Epithelial cell of prostate (primary cell): ENCODE data around the gene SIX2.

Source experiments
- DNase-seq: peaks from one replicate; pipeline ENCODE4 v3.0.0-alpha.2; 2011; ENCODE audit warnings: low read depth, low spot score
- H3K27ac ChIP-seq: fragments of 450-650 bp; 2 replicates; pipeline ENCODE4 v1.5.1; 2017; ENCODE audit warnings: mild to moderate bottlenecking

SIX2 gene

DNA sequence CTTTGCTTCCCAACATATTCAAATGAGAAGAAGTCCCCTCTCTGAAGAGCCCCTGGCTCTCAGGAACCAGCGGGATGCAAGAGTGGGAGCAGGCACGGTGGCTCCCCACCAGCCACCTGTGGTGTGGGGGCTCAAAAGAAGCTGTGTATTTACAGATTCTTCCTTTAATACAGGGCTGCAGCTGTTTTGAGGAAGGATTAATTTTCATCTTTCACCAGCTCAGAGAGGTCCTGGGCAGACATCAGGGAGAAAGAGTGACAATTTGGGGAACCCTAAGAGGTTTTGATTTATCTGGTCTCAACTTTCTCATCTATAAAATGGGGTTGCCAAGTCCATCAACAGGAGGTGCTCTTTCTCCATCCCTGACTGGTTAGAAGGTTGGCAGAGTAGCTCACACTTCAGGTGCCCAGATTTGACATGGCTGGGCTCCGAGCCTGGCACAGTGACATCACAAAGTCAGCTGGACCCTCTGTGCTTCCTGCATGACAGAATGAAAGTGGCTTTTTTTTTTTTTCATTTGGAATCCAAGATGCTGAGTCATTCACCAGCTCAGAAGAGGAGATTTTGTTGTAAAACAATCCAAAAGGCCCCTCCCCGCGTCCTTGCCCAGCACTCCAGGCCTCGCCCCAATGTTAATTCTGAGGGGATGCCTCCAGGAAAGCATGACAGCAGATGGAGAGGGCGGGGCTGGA, 15.5 kb upstream of the SIX2 start:
- peak; percentile 65 for DNase-seq
- H3K27ac ChIP-seq: no peak overlapping the region

DNA sequence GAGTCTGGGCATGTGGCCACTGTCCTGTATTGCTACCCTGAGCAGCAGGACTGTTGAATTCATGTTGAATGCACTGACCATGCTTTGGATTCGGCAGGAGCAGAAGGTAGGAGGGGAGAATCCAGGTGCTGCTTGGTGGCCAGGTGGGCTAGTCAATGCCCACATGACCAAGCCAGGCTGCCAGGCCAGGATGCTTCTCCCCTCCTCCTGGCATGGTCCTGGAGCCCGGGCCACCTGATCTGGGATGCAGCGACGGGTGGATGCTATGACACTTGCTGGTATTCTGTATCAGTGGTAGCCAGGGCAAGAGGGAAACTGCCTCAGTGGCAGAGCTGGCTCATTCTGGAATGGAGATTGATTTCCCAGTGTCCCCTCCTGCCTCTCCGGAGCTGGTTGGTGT, 14.8 kb upstream of the SIX2 start:
- no peak for DNase-seq

DNA sequence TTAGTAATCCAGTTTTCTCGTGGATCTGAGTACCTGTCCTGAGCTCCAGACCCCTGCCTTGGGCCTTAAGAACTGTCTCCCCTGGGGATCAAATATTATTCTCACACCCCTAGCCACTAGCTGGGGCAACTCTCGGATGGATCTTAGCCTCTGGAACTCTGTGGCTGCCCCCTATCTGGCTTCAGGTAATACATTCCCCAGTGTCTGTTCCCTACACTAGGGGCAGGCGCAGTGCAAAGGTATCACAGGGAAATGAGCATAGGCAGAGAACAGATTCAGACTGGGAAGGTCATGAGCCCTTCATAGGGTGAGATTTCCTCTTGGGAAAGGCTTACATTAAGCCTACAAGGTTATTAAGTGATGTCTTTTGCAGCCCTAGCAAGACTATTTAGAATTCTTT, 11.2 kb upstream of the SIX2 start:
- DNase-seq: no peak

More for the DNA sequence above, 14.8 kb upstream of the SIX2 start:
- no peak overlapping the region for H3K27ac ChIP-seq

DNA sequence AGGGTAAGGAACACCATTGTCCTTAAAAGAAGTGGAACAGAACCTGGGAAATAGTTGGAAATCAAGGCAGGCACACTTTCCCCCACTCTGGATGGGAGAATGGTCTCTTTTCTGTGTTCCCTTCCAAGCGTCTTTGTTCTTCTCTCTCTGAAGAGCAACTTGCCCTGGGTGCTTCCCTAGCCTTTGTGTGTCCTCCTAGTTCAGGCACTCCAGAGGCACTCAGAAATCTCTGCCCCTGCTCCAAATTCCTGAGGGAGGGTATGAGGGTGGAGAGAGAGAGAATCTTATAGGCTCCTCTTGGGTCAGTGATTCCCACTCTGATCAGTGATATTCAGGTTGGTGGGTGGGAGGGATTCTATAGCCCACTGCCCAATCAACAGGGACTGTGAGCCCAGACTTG, 8.8 kb upstream of the SIX2 start:
- no peak for DNase-seq
- H3K27ac ChIP-seq: no peak overlapping the region

More for the DNA sequence above, 11.2 kb upstream of the SIX2 start:
- no peak overlapping the region for H3K27ac ChIP-seq

DNA sequence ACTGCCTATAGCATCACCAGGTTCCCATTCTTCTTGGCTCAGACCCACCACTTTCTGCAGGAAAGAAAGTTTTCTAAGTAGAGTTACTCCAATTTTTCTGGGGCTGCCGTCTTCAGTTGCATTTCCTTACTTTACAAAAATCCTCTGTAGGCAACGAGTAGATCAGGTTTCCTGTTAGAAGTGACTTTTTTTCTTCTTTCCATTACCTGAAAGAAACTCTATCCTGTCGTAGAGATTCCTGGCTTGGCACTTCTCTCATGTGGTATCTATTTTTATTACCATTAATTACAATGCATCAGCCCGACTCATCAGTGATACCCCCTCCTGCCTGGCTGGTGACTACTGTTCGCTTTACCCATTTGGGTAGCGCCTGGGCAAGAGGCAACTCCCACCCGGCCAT, 5.6 kb upstream of the SIX2 start:
- no peak overlapping the region for H3K27ac ChIP-seq
- DNase-seq: no peak

DNA sequence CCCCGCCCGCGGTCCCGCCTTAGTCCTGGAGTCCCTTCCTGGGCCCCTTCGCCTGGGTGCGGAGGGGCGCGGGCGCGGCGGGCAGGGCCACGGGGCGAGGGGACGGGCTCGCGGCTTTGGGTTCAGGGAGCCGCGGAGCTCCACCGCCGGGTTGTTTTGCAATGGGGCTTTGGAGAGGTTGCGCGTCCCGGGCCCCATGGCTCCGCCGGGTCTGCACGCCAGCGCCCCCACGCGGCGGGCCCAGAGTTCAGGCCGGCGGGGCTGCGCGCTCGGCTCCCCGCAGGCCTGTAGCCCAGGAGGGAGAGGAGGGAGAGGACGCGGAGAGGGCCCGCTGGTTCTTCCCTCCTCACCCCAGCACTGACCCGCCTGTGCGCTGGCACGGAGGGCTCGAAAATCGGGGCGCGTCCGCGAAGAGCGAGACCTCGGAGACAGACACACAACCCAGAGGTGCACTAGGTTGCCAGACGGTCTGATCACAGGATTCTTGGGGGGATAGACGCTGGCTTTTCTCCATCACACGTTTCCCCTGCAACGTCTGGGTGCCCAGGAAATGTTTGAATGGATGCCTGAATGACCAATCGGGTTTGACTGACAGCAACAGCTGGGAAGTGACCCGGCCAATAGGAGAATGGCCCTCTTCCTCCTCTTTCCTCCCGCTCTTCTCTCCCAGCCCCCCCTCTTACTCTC, 4.9 kb upstream of the SIX2 start:
- H3K27ac ChIP-seq: no peak overlapping the region
- no peak for DNase-seq

DNA sequence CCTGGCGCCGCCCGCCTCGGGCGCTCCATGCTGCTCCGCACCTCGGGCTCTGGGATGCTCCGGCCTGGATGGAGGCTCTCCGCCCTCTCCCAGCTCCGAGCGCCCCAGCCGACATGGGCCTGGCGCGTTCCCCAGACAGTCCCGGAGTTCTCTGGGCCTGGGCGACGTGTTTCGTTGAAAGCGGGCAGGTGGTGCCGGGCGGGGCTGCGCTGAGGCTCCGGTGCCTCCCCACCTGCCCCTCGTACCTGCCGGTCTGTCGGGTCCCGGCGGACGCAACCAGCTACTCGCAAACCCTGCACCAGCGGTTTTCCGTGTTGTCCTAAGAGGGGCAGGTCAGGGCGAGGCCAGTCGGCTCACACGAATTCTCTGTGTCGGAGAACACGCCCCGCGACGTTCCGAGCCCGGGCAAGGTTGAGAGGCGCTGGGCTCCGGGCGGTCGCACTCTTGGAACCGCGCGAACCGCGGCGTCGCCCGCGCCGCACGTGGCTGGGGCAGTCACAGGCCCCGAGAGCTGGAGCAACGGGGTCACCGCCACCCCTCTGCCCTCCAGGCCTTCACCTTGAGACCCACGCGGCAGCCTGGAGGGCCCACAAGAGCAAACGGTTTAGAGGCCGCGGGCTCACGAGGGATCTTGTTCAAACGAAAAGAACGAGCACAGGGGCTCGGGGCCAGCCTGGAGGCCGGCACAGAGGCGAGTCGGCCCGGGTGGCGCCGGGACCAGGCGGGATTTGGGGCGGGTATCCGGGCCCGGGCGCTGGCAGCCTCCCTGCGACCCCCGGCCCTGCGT, 4.2 kb upstream of the SIX2 start:
- no peak overlapping the region for H3K27ac ChIP-seq
- DNase-seq: no peak

DNA sequence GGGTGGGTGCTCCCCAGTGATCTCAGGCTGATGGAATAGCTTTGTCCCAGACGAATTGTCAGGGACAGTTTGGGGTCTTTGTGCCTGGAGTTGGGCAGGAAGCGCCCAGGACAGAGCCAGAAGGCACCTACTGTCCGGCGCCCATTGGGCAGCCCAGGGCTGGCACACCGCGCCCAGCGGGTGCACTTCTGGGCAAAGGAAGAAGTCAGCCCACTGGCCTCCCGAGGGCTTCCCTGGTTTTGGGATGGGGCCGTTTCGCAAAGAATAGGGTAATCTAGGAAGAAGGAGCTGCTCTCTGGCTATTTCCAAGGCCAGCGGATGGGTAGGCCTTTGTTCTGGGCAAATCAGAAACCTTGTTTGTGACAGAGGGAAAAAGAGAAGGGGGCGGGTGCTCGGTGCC, 3.5 kb upstream of the SIX2 start:
- DNase-seq: no peak
- H3K27ac ChIP-seq: no peak overlapping the region

DNA sequence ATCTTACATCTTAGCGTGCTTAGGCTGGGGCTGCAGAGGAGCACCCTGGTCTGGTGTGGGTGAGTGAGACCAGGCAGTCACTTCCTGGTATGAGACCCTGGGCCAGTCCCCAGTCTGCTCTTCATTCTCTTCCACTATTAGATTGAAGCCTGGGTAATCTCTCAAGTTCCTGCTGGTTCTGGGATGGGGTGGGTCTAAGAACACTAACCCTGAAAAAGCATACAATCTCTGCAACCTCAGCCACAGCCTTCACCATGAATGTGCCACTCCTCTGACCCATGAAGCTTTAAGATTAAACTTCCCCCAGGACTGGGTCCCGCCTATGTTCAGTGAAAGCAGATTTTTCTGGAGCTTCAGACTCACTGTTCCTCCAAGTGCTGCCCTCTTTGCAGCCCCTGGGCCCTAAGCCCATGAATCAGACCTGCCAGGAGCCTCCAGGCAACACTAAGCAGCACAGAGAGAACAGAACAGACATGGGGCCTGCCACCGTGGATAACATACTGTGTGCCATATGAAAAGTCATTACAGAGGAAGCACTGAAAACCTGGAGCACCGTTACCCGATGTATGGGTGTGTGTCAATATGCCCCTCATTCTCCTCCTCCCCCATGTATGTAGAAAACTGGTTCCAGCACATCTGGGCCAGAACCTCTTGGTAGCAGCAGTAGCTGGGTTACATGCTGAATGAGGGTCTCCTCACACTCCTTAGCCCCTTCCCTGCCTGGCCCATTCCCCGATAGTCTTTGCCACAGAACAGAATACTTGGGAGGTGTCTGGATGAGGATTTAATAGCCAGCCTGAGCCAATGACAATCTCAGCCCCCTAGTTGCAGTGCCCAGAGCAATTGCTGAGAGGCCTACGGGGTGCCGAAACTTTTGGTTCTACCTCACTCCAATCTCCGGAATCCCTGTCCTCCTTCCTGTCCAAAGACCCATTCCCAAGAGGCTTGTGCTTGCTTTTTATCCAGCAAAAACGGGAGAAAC, 2.7 kb upstream of the SIX2 start:
- no peak for DNase-seq

DNA sequence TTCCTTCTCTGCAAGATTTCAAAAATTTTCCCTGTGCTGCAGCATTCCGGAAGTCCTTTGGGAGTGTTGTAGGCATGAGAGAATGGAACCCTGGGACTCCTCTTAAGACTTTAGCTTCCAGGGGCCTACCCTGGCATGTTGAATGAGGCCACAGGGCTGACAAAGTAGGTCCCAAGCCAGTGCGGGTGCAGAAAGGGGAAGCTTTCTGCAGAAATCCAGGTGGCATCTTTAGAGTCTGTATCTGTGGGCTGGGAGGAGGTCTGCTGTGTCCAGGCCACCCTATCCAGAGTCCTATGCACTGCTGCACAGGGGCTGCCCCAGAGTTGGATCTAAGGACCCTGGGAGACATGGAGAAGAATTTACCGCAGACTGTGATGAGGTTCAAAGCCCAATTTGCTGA, 1.9 kb upstream of the SIX2 start:
- DNase-seq: no peak
- no peak overlapping the region for H3K27ac ChIP-seq

More for the DNA sequence above, 2.7 kb upstream of the SIX2 start:
- H3K27ac ChIP-seq: no peak overlapping the region

DNA sequence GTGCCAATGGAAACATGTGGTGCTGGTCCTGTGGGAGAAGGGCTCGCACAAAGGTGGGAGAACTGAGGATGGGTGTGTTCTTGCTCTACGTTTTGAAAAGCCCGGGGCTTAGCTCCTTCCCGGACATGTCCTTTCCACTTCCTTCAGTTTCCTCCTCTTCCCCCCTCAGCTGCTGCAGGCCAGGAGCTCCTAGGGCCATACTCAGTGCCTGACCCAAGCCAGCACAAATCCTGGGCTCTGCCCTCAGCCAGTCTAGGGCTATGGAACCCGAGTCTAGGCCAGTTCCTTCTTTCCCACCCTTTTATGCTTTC, 1.4 kb upstream of the SIX2 start:
- H3K27ac ChIP-seq: no peak overlapping the region
- no peak for DNase-seq

DNA sequence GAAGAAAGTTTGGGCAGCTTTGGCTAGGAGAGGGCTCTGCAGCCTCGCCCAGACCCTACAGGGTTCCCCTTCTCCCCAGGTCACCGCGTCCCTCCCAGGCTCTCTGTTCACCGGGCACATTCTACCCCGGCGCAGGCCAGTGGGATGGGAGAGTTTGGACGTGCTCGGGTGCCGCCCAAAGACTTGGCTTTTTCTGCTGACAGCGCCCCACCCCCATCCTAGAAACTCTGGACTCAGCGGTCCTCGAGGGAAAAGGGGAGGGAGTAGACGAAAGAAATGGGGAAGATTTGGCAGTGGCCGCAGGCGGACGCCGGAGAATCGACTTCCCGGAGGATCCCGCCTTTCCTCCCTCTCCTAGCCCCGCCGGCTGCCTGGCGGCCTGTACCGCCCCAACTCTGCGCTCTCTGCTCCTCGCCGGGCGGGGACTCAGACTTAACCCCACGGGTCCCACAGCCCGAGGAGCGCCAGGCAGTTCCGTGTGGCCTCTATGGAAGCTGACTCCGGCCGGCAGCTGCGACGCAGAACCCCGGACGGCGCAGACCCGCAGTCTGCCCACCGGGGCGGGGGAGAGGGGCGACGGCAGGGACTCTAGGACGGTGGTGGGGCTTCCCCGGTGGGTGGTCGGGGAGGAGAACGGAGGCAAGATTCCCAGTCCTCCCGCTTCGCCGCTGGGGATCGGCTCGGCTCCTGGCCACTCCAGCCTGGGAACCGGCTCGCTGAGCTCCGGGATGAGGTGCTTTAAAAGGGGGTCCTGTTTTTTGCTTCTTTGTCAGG, 863 bp upstream of the SIX2 start:
- no peak for DNase-seq
- no peak overlapping the region for H3K27ac ChIP-seq

DNA sequence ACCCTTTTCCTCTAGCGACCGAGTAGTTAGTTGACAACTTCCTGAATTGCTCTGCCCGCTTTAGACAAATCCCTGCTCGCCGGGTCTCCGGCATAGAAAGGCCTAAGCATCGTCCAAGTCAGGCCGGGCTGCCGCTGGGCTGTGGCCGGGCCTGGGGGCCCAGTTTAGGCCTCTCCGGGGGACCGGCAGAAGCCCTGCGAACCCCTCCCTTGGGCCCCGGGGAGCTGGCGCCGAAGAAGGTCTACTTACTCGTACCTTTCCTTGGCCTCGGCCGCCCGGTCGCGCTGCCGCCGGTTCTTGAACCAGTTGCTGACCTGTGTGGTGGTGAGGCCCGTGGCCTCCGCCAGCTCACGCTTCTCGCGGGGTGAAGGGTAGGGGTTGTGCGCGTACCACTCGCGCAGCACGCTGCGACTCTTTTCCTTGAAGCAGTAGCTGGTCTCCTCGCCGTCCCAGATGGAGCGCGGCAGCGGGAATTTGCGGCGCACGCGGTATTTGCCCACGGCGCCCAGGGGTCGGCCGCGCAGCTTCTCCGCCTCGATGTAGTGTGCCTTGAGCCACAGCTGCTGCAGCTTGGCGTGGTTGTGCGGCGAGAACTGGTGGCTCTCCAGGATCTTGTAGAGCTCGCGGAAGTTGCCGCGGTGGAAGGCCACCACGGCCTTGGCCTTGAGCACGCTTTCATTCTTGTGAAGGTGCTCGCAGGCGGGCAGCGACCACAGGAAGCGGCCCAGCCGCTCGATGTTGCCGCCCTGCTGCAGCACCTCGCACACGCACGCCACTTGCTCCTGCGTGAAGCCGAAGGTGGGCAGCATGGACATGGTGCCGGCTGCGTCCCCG, 739 bp downstream of the SIX2 start:
- no peak for DNase-seq
- no peak overlapping the region for H3K27ac ChIP-seq

DNA sequence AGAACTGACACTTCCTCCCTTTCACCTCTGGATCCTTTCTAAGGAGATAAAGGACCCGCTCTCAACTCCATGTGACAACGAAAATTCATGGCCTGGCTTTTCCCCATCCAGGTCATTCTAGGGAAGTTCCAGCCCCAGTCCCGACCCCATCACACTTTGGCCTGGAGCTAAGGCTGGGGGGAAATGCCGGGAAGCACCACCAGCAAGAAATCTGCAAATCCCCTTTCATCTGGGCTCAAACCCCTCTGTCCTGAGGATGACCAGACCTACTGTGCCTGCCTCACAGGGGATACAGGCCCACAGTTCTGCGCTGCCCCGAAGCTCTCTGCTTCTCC, 1.3 kb downstream of the SIX2 start:
- DNase-seq: no peak
- no peak overlapping the region for H3K27ac ChIP-seq

DNA sequence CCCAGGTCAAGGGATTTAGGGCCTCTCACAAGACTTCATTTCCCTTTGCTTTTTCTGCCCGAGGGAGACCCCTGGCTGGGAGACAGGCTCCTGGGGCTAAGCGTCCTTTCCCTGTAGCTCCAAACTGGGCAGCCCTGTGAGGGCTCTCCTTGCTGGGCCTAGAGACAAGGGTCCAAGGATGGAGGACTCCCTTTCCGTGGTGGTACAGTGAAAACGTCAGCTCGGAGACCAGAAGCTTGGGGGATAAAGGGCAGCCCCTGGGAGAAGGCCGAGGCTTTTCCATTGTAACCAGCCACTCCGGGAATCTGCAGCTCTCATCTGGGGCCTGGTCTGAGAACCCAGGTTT, 2.3 kb downstream of the SIX2 start:
- H3K27ac ChIP-seq: no peak overlapping the region
- no peak for DNase-seq

DNA sequence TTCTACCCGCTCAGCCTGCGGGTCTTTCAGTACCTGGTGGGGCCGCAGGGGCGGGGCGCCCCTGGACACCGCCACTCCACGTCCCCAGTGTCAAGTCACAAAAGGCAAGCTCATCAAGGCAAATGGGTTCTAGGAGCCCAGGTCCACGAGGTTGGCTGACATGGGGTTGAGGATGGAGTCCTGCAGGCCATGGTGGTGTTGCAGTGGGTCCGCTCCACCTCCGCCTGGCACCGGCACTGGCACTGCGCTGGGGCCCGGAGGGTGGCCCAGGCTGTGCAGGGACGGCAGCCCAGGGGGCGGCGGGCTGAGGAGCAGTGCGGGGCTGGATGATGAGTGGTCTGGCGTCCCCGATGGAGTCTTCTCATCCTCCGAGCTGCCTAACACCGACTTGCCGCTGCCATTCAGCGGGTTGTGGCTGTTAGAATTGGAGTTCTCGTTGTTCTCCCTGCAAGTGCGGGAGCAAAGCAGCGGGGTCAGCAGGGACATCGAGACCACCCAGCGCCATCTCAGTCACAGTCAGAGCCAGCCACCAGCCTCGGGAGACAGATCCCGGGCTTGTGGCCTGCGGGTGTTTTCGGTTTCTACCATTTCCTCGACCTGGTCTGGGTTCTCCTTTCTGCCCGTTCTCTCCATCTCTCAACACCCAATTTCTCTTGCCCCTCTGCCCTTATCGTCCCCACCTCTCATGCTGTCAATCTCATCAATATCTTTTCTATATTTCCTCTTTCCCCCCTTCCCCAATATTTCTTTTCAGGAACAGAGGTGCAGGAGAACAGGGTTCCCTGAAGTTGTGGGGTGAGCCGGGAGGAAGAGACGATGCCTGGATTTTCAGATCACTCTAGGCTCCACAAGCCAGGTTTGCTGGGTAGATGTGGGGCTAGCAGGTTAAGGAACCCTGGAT, 3.0 kb downstream of the SIX2 start:
- DNase-seq: no peak

DNA sequence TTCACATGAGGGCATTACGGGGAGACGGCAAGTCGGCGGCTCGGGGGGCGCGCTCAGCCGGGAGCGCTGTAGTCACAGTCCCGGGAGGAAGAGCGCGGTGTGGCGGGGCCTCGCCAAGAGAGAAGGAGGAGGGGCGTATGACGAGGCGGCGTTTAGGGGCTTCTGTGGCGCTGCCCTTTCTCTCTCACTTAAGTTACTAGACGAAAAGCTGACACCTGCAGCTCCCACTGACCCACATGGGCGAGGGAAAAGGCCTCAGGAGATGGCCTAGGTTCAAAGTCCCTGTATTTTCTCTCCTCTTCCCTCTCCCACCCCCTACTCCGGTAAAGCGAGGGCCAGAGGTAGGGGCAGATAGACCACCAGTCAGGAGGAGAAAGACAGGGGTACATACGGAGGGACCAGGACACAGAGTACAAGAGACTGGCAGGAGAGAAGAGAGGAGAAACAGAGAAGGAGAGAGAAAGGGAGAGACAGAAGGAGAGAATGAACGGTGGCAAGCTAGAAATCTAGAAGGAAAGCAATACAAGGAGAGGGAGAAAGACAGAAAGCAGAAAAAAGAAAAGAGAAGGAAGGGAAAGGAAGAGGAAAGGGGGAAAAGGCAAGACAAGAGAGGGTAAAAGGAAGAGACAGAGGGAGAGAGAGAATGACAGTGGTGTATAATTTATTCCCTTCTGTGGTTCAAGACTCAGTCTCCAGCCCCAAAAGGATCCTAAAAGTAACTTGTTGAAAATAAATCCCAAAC, 3.8 kb downstream of the SIX2 start:
- H3K27ac ChIP-seq: no peak overlapping the region
- no peak for DNase-seq

More for the DNA sequence above, 3.0 kb downstream of the SIX2 start:
- H3K27ac ChIP-seq: no peak overlapping the region
